Activated CD4-positive, alpha-beta T cell treated with anti-CD3 and anti-CD28 coated beads, Interleukin-2, amount 50 U/mL, for 16 hours (primary cell): ENCODE results near the gene PKNOX2.

Experiments
- DNase-seq: peaks from one replicate; pipeline ENCODE4 v3.0.0-alpha.2; 2020

Gene PKNOX2

GRCh38 chr11:125292100-125292499 lies 127.5 kb downstream of the PKNOX2 start:
- no peak for DNase-seq

GRCh38 chr11:125293596-125293995 lies 129.0 kb downstream of the PKNOX2 start:
- no peak for DNase-seq

GRCh38 chr11:125295931-125296330 lies 131.4 kb downstream of the PKNOX2 start:
- DNase-seq: no peak

GRCh38 chr11:125297346-125297915 lies 132.9 kb downstream of the PKNOX2 start:
- no peak for DNase-seq

- no peak for DNase-seq
Measured at GRCh38 chr11:125299061-125299615, 134.6 kb downstream of the PKNOX2 start.

GRCh38 chr11:125299821-125300220 lies 135.3 kb downstream of the PKNOX2 start:
- DNase-seq: no peak

GRCh38 chr11:125300791-125301218 lies 136.3 kb downstream of the PKNOX2 start:
- DNase-seq: peak; percentile 5

GRCh38 chr11:125301346-125301745 lies 136.8 kb downstream of the PKNOX2 start:
- DNase-seq: no peak

- no peak for DNase-seq
Measured at GRCh38 chr11:125303186-125303585, 138.6 kb downstream of the PKNOX2 start.

- no peak for DNase-seq
Measured at GRCh38 chr11:125303694-125304093, 139.1 kb downstream of the PKNOX2 start.

- no peak for DNase-seq
Measured at GRCh38 chr11:125304136-125304535, 139.6 kb downstream of the PKNOX2 start.

- DNase-seq: no peak
Measured at GRCh38 chr11:125304876-125305275, 140.3 kb downstream of the PKNOX2 start.

GRCh38 chr11:125305345-125305744 lies 140.8 kb downstream of the PKNOX2 start:
- no peak for DNase-seq

GRCh38 chr11:125306476-125306875 lies 141.9 kb downstream of the PKNOX2 start:
- no peak for DNase-seq

GRCh38 chr11:125308246-125308645 lies 143.7 kb downstream of the PKNOX2 start:
- DNase-seq: no peak

GRCh38 chr11:125312391-125312790 lies 147.8 kb downstream of the PKNOX2 start:
- DNase-seq: no peak

GRCh38 chr11:125312812-125313211 lies 148.3 kb downstream of the PKNOX2 start:
- no peak for DNase-seq

- no peak for DNase-seq
Measured at GRCh38 chr11:125313271-125314219, 149.0 kb downstream of the PKNOX2 start.

- no peak for DNase-seq
Measured at GRCh38 chr11:125314276-125315078, 149.9 kb downstream of the PKNOX2 start.

- no peak for DNase-seq
Measured at GRCh38 chr11:125315079-125315740, 150.7 kb downstream of the PKNOX2 start.

GRCh38 chr11:125317416-125317815 lies 152.9 kb downstream of the PKNOX2 start:
- no peak for DNase-seq

GRCh38 chr11:125319649-125320048 lies 155.1 kb downstream of the PKNOX2 start:
- DNase-seq: no peak
